Upper lobe of right lung (tissue), 1 donor: ENCODE measurements around the gene RHOJ. TPM values are rescaled to one million over a fixed set of nuclear protein-coding genes. Genes with fewer than 3 reads are reported as not detected.

ENCODE experiments used
- ATAC-seq: fragments of 200-7000 bp; cut with Tn5 transposase; one replicate; pipeline ENCODE4 v1.9.1; 2020; ENCODE audit warnings: mild to moderate bottlenecking, moderate library complexity
- DNase-seq: peaks from one replicate; pipeline ENCODE4 v3.0.0-alpha.2; 2020
- H3K27ac ChIP-seq: fragments of 200-600 bp; one replicate; pipeline ENCODE4 v1.8.0; 2022
- H3K27me3 ChIP-seq: fragments of 200-600 bp; one replicate; pipeline ENCODE4 v1.8.0; 2022; ENCODE audit warnings: mild to moderate bottlenecking
- H3K36me3 ChIP-seq: fragments of 200-600 bp; one replicate; pipeline ENCODE4 v1.8.0; 2022
- H3K4me1 ChIP-seq: fragments of 200-600 bp; one replicate; pipeline ENCODE4 v1.8.0; 2022
- H3K4me3 ChIP-seq: fragments of 200-600 bp; one replicate; pipeline ENCODE4 v1.8.0; 2022; ENCODE audit warnings: mild to moderate bottlenecking
- H3K9me3 ChIP-seq: fragments of 200-600 bp; one replicate; pipeline ENCODE4 v1.8.0; 2022
- CTCF ChIP-seq: fragments of 200-600 bp; IDR thresholded peaks from one replicate; pipeline ENCODE4 v1.8.0; 2022; ENCODE audit warnings: antibody characterized with exemption
- intact Hi-C: fragments of 100-400 bp; cut with DNase I; formaldehyde crosslinking; loops from one replicate; pipeline ENCODE4 v1.11.0; 2022
- total RNA-seq: library from RNA; stranded (reverse); fragmentation: NEBNext Ultra II Directional; extraction: Animal tissue kit (Norgen Biotek cat#: 25700); gene quantifications from one replicate; pipeline ENCODE4 v1.2.1, GENCODE V29; 2021
- donor health status: DM: no; HTN: yes; CAD: no; lungs with severe emphysema.

The RHOJ gene
- total RNA-seq, 1 donor from 2014 or later: 38.6 TPM

GRCh38 chr14:63220526-63220925 lies 16.3 kb downstream of the RHOJ start:
- intact Hi-C loops: no loop called here
- H3K27me3 ChIP-seq: no peaks in the 10 kb centered on the region
- H3K36me3 ChIP-seq: no peaks in the 10 kb centered on the region
- no peak overlapping the region for H3K4me3 ChIP-seq
- no peaks in the 10 kb centered on the region for H3K4me1 ChIP-seq
- H3K9me3 ChIP-seq: no peaks in the 10 kb centered on the region
- ATAC-seq (no peak), DNase-seq (no peak)
- H3K27ac ChIP-seq: no peak overlapping the region
- no peak for TF ChIP-seq CTCF

GRCh38 chr14:63223596-63223995 lies 19.4 kb downstream of the RHOJ start:
- Histone ChIP-seq H3K27ac (no peak overlapping the region), H3K4me3 (no peak overlapping the region), H3K27me3 (no peaks in the 10 kb centered on the region), H3K36me3 (no peaks in the 10 kb centered on the region), H3K9me3 (no peaks in the 10 kb centered on the region), H3K4me1 (no peaks in the 10 kb centered on the region)
- intact Hi-C loops: no loop called here
- ATAC-seq (no peak), DNase-seq (no peak)
- no peak for TF ChIP-seq CTCF

- intact Hi-C loops: no loop called here
- Histone ChIP-seq H3K27ac (no peak overlapping the region), H3K4me3 (no peak overlapping the region), H3K27me3 (no peaks in the 10 kb centered on the region), H3K9me3 (no peaks in the 10 kb centered on the region), H3K36me3 (no peaks in the 10 kb centered on the region), H3K4me1 (no peaks in the 10 kb centered on the region)
- ATAC-seq (no peak), DNase-seq (no peak)
- TF ChIP-seq CTCF: no peak
Observed at GRCh38 chr14:63224196-63224595, 20.0 kb downstream of the RHOJ start.

- no peak for DNase-seq
- no peaks in the 10 kb centered on the region for H3K27me3 ChIP-seq
- H3K4me1 ChIP-seq: no peaks in the 10 kb centered on the region
- H3K9me3 ChIP-seq: no peaks in the 10 kb centered on the region
- ATAC-seq: no peak
- H3K27ac ChIP-seq: no peak overlapping the region
- H3K36me3 ChIP-seq: no peaks in the 10 kb centered on the region
- no peak overlapping the region for H3K4me3 ChIP-seq
- no peak for TF ChIP-seq CTCF
- intact Hi-C loops: no loop called here
Observed at GRCh38 chr14:63228217-63228616, 24.0 kb downstream of the RHOJ start.

- H3K4me1 ChIP-seq: no peaks in the 10 kb centered on the region
- DNase-seq: no peak
- H3K36me3 ChIP-seq: no peaks in the 10 kb centered on the region
- intact Hi-C loops: no loop called here
- H3K27me3 ChIP-seq: no peaks in the 10 kb centered on the region
- H3K27ac ChIP-seq: no peak overlapping the region
- ATAC-seq: no peak
- no peak for TF ChIP-seq CTCF
- no peaks in the 10 kb centered on the region for H3K9me3 ChIP-seq
- H3K4me3 ChIP-seq: no peak overlapping the region
Observed at GRCh38 chr14:63229330-63230059, 25.3 kb downstream of the RHOJ start.

- no peak for TF ChIP-seq CTCF
- H3K36me3 ChIP-seq: no peaks in the 10 kb centered on the region
- H3K4me1 ChIP-seq: no peaks in the 10 kb centered on the region
- no peaks in the 10 kb centered on the region for H3K27me3 ChIP-seq
- H3K27ac ChIP-seq: no peak overlapping the region
- no peak for DNase-seq
- ATAC-seq: no peak
- intact Hi-C loops: no loop called here
- no peak overlapping the region for H3K4me3 ChIP-seq
- no peaks in the 10 kb centered on the region for H3K9me3 ChIP-seq
Observed at GRCh38 chr14:63231766-63232165, 27.5 kb downstream of the RHOJ start.
